Effector memory CD4-positive, alpha-beta T cell (primary cell): ENCODE results near the gene CALD1.

Experiments
- DNase-seq, 3 donors: peaks; one replicate each; pipeline ENCODE4 v3.0.0-alpha.2; 2020
- H3K27ac ChIP-seq: 2 replicates; pipeline ENCODE4 v1.7.0; 2013; ENCODE audit warnings: mild to moderate bottlenecking, low read length, moderate library complexity; ENCODE audit not compliant: insufficient read depth, poor library complexity, severe bottlenecking
- H3K27me3 ChIP-seq: replicated peaks from 2 replicates; pipeline ENCODE4 v1.7.0; 2013; ENCODE audit warnings: mild to moderate bottlenecking, low read length; ENCODE audit not compliant: insufficient read depth, control insufficient read depth, poor library complexity, severe bottlenecking
- H3K36me3 ChIP-seq: 2 replicates; pipeline ENCODE4 v1.7.0; 2013; ENCODE audit warnings: mild to moderate bottlenecking, low read length, moderate library complexity; ENCODE audit not compliant: control insufficient read depth, insufficient read depth
- H3K4me1 ChIP-seq: 2 replicates; pipeline ENCODE4 v1.7.0; 2013; ENCODE audit warnings: low read length, mild to moderate bottlenecking; ENCODE audit not compliant: control insufficient read depth, insufficient read depth, poor library complexity, severe bottlenecking
- H3K4me3 ChIP-seq: 2 replicates; pipeline ENCODE4 v1.7.0; 2013; ENCODE audit warnings: low read length, low read depth, mild to moderate bottlenecking; ENCODE audit not compliant: insufficient read depth, poor library complexity, severe bottlenecking
- H3K9me3 ChIP-seq: 2 replicates; pipeline ENCODE4 v1.7.0; 2013; ENCODE audit warnings: mild to moderate bottlenecking, low read length, moderate library complexity; ENCODE audit not compliant: control insufficient read depth

Gene CALD1

GRCh38 chr7:134941185-134941900, 161.9 kb downstream of the CALD1 start:
- DNase-seq = no peak
- no peak overlapping the region for H3K27ac ChIP-seq
- H3K36me3 ChIP-seq = no peaks in the 10 kb centered on the region
- H3K9me3 ChIP-seq = no peaks in the 10 kb centered on the region
- no peaks in the 10 kb centered on the region for H3K4me1 ChIP-seq
- H3K4me3 ChIP-seq = no peak overlapping the region
- no peaks in the 10 kb centered on the region for H3K27me3 ChIP-seq

DNA sequence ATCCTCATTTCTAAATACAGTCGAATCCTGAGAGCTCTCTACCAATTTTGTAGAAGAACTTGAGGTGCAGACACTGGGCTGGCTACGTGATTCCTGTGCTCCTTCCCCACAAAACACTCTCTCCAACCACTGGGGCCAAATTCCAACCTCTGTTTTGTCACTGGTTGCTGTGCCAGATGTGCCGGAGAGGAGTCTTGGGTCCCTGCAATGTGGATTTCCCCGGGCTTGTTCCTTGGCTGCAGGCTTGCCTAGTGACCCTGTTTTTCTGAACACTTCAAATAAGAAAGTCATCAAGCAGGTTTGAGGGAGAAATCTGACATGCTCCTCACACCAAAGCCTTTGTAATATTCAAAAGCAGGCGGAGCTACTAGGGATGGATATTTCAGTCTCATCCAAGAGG, 162.5 kb downstream of the CALD1 start:
- Histone ChIP-seq H3K4me3 (no peak overlapping the region), H3K4me1 (no peaks in the 10 kb centered on the region), H3K36me3 (no peaks in the 10 kb centered on the region), H3K27ac (no peak overlapping the region), H3K27me3 (no peaks in the 10 kb centered on the region), H3K9me3 (no peaks in the 10 kb centered on the region)
- DNase-seq = no peak

DNA sequence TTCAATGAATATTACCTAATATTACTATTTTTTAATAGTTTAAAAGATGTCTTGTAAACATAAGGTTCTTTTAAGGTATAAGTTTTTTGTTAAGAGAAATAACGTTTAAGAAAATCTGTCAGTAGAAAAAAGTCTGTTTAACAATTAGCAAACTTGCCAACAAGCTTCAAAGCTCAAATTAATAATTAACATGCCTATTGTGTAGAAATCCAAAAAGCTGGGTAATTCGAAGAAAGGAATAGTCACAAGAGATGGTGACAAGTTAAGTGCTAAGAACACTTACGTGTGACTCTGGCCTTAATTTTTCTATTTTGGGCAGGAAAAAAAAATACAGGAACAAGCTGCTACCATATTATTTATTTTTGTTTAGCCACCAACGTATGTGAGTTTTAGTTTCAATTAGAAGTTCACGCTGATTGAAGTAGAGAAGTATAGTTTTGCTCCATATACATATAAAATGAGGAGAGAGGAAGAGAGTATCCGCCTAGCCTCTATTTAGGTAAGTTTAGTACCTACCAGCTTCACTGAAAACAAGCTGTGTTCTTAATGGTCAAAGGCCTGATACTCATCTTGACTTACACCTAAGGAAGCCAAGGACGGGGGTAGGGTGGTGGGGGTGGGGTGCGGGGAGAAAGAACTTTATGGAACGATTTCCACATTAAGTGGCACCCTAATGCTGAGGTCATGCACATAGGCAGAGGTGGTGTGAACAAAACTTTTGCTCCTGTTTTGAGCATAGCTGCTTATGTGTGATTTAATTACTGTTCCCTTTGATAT, 163.4 kb downstream of the CALD1 start:
- Histone ChIP-seq H3K9me3 (no peaks in the 10 kb centered on the region), H3K36me3 (no peaks in the 10 kb centered on the region), H3K27me3 (no peaks in the 10 kb centered on the region), H3K4me1 (no peaks in the 10 kb centered on the region), H3K27ac (no peak overlapping the region), H3K4me3 (no peak overlapping the region)
- no peak for DNase-seq

- Histone ChIP-seq H3K36me3 (no peaks in the 10 kb centered on the region), H3K27ac (no peak overlapping the region), H3K4me1 (no peaks in the 10 kb centered on the region), H3K4me3 (no peak overlapping the region), H3K27me3 (no peaks in the 10 kb centered on the region), H3K9me3 (no peaks in the 10 kb centered on the region)
- DNase-seq = no peak
Observed at GRCh38 chr7:134943785-134944400, 164.5 kb downstream of the CALD1 start.

DNA sequence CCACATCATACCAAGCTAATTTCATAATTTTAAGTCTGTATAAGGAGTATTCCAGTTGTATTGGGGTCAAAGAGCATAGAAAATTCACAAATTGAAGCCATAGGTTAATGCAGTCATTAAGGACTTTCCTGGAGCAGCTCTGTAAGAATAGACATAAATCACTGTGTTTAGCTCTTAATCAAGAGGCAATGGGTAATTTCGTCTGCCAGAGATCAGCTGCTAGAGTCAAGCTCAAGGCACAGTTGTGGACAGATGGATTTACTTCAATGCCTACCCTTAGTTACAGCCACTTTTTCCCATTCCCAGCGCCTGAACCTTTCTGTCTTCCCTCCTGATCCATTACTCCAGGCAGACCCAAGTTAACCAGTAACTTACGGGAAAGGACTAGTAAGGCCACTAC, 166.3 kb downstream of the CALD1 start:
- no peaks in the 10 kb centered on the region for H3K9me3 ChIP-seq
- DNase-seq = no peak
- H3K36me3 ChIP-seq = no peaks in the 10 kb centered on the region
- H3K27ac ChIP-seq = no peak overlapping the region
- H3K4me3 ChIP-seq = no peak overlapping the region
- H3K4me1 ChIP-seq = no peaks in the 10 kb centered on the region
- H3K27me3 ChIP-seq = no peaks in the 10 kb centered on the region

DNA sequence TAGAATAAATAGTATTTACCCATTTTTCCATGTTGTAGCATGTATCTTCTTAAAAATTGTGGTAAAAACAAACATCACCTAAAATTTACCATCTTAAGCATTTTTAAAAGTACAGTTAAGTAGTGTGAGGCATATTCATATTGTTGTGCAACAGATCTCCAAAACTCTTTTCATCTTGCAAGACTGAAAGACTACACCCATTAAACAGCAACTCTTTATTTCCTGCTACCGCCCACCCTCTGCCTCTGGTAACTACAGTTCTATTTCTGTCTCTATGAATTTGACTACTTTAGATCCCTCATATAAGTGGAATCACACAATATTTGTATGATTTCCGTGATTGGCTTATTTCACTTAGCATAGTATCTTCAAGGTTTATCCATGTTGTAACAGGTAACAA, 166.8 kb downstream of the CALD1 start:
- no peak for DNase-seq
- no peaks in the 10 kb centered on the region for H3K4me1 ChIP-seq
- H3K27me3 ChIP-seq = no peaks in the 10 kb centered on the region
- no peak overlapping the region for H3K4me3 ChIP-seq
- H3K9me3 ChIP-seq = no peaks in the 10 kb centered on the region
- H3K36me3 ChIP-seq = no peaks in the 10 kb centered on the region
- no peak overlapping the region for H3K27ac ChIP-seq

DNA sequence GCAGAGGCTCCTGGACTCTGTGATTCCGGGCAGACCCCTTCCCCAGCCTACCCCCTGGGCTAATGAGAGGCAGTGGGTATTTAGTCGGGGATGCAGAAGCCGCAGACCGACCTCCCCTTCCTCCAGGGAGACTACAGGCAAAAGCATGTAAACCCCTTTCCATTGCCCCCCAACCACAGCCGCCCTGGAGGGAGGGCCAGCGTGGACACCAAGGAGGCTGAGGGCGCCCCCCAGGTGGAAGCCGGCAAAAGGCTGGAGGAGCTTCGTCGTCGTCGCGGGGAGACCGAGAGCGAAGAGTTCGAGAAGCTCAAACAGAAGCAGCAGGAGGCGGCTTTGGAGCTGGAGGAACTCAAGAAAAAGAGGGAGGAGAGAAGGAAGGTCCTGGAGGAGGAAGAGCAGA, 167.9 kb downstream of the CALD1 start:
- no peak for DNase-seq
- Histone ChIP-seq H3K4me1 (no peaks in the 10 kb centered on the region), H3K9me3 (no peaks in the 10 kb centered on the region), H3K27ac (no peak overlapping the region), H3K4me3 (no peak overlapping the region), H3K36me3 (no peaks in the 10 kb centered on the region), H3K27me3 (no peaks in the 10 kb centered on the region)

GRCh38 chr7:134947831-134948230, 168.4 kb downstream of the CALD1 start:
- no peak overlapping the region for H3K4me3 ChIP-seq
- no peaks in the 10 kb centered on the region for H3K9me3 ChIP-seq
- no peaks in the 10 kb centered on the region for H3K4me1 ChIP-seq
- H3K27me3 ChIP-seq = no peaks in the 10 kb centered on the region
- no peak overlapping the region for H3K27ac ChIP-seq
- no peak for DNase-seq
- no peaks in the 10 kb centered on the region for H3K36me3 ChIP-seq

- no peak overlapping the region for H3K27ac ChIP-seq
- no peak for DNase-seq
- no peak overlapping the region for H3K4me3 ChIP-seq
- H3K4me1 ChIP-seq = no peaks in the 10 kb centered on the region
- H3K9me3 ChIP-seq = no peaks in the 10 kb centered on the region
- no peaks in the 10 kb centered on the region for H3K36me3 ChIP-seq
- H3K27me3 ChIP-seq = no peaks in the 10 kb centered on the region
Observed at GRCh38 chr7:134948246-134948645, 168.8 kb downstream of the CALD1 start.

DNA sequence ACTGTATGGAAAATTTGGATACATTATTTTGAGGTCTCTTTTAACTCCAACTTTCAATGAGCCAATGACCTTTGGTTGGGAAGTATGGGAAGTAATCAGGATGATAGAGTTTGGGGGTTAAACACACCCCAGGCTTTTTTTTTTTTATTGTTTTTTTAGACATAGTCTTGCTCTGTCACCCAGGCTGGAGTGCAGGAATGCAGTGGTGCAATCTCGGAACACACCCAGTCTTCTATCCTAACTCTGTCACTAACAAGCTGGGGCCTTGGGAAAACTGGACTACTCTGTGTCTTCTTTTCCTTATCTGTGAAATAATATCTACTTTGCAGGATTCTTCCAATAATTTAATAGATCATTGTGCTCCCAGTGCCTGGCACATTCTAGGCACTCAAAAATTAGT, 169.3 kb downstream of the CALD1 start:
- Histone ChIP-seq H3K9me3 (no peaks in the 10 kb centered on the region), H3K4me3 (no peak overlapping the region), H3K27ac (no peak overlapping the region), H3K4me1 (no peaks in the 10 kb centered on the region), H3K36me3 (no peaks in the 10 kb centered on the region), H3K27me3 (no peaks in the 10 kb centered on the region)
- no peak for DNase-seq
